GM18517 (cell line): ENCODE measurements around the gene SLC18B1.

Source experiments
- ATAC-seq: cut with Tn5 transposase; IDR thresholded peaks from one replicate; pipeline ENCODE4 v1.9.1; 2021; ENCODE audit warnings: mild to moderate bottlenecking, moderate library complexity; ENCODE audit not compliant: unreplicated experiment

Gene SLC18B1

DNA sequence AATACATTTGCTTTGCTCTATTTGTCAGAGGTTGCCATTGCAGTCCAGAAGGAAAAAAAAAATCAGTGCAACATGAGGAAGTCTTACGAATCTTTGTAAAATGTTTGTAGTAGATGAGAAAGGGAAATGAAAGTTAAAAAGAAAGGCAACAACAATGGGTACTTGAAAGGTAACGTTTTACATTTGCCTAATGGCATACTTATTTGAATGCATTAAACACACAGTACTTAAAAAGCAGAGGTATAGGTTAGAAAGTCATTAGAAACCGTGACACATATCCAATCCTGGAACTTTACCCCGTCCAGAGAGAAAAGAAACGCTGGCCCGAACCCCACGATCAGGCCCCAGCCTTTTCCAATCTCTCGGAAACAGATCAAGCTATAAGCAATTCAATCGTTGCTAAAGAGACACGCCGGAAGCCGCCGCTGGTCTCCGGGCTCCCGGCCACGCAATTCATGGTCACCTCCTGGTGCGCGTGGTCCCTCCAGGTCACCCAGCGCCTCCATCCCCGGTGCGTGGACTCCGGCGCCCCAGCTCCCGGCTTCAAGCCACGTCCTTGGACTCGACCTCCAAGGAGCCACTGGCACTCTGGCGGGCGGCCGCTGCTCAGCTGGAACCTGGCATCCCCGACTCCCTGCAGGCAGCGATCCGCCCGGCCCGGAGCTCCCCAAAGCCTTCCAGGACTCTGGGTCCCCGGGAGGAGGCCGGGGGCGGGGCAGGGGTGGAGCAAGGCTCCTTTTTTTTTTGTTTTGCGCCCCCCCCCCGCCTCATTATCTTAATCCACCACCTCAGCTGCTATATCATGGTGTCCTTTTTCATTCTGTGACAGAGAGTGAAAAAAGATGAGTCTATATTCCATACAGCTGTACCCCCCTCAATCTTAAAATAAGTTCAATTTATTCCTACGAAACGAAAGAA, at the start of gene SLC18B1:
TSS of gene SLC18B1 (minus strand) at position 687 of the 918 bp plus-strand sequence. CDS start at position 506, 181 bp downstream.
- peak; percentile 36 for ATAC-seq

GRCh38 chr6:132843316-132844035, 45.0 kb upstream of the SLC18B1 start:
- no peak for ATAC-seq

- ATAC-seq, result no peak
These were observed 43.5 kb upstream of the SLC18B1 start for GRCh38 chr6:132841966-132842365.

GRCh38 chr6:132832891-132833290, 34.5 kb upstream of the SLC18B1 start:
- no peak for ATAC-seq

DNA sequence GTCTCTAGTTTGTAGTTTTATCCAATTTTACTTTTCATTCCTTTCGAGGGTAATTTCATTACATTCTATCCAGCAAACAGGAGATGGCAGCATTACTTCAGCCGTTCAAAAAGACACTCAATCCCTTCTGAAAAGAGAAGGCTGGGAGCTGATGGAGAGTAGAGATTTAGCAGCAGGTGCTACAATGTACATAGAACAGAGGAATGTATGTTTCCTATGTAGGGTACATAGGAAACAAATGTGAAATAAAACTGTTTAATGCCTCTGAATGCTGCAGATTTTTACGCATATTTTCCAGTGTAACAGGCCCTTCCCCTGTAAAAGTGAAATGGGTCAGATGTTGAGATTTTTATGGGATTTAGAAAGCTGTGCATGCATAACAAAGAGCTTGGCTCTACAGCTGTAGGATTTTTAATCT, 31.9 kb upstream of the SLC18B1 start:
- ATAC-seq, result no peak

DNA sequence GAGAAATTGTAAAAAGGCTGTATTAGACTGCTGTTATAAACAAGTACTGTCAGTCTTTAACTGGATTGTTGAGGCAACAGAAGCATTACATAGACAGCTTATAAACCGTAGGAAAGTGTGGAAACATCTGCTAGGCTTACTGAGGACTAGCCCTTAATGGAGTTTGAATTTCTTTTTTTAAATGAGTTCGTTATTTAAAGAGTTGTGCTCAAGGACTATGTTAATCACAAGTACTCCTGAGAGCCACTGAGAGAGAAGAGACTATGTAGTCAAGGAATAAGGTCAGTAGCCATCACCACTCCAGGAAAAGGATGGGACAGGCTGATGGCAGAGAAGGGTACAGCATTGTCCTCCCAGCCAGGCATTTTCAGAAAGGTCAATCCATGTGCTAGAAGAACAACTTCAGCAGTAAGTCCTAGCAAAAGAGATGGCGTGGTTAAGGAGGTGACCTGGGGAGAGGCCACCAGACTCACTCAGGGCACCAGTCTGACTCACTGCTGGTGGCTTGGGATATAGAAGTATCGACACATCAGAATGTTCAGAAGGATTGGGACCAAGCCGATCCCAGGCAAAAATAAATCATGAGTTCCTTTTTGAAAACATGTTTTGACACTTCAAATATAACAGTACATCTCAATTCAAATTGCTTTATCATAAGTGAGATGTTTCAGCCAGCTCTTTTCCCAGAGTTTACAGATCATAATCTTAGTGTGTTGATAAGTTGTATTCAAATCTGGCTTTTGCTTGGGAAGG, 22.4 kb upstream of the SLC18B1 start:
- ATAC-seq, result no peak

GRCh38 chr6:132819405-132820161, 21.1 kb upstream of the SLC18B1 start:
- no peak for ATAC-seq

GRCh38 chr6:132818404-132819359, 20.2 kb upstream of the SLC18B1 start:
- no peak for ATAC-seq

DNA sequence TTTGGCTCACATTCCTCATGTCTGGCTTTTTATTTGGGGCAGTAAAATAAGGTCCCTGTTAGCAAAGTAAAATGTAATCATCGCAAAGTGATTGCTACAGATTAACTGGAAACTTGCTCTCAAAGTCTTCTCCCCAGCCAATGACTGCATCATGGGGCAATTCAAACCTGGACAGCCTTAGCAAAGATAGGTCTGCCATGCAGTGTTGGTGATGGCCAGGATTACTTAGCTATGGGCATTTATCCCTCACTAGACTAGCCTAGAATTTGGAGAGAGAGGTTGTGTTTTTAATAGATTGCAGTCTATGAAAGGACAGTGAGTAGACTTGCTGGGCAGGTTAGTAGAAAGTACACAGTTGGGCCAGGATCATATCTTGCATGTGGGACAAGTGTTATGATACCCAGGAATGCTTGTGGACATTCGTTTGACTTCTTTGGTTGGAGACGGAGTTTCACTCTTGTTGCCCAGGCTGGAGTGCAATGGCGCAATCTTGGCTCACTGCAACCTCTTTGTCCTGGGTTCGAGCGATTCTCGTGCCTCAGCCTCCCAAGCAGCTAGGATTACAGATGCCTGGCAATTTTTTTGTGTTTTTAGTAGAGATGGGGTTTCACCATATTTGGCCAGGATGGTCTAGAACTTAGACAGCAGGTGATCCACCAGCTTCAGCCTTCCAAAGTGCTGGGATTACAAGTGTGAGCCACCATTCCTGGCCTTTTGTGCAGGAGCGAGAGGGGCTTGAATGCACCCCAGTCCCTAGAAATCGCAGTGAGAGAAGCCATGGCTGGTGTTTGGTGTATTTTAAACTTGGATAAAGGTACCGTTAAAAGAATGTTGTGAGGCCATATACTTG, 19.3 kb upstream of the SLC18B1 start:
- ATAC-seq, result no peak

DNA sequence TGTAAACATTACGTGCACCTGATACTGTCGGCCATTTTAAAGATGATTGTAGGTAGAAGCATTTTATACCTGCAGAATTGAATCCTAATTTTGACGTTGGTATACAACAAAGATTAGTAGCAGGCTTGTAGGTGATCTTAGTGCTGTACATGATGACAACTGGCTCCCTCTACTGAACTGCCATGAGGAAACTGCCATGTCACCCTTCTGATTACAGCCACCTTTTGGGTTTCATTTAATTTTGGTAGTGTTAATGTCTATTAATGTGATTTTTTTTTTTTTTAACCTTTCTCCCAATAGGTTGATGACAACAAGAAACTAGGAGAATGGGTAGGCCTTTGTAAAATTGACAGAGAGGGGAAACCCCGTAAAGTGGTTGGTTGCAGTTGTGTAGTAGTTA, 18.2 kb upstream of the SLC18B1 start:
- no peak for ATAC-seq

DNA sequence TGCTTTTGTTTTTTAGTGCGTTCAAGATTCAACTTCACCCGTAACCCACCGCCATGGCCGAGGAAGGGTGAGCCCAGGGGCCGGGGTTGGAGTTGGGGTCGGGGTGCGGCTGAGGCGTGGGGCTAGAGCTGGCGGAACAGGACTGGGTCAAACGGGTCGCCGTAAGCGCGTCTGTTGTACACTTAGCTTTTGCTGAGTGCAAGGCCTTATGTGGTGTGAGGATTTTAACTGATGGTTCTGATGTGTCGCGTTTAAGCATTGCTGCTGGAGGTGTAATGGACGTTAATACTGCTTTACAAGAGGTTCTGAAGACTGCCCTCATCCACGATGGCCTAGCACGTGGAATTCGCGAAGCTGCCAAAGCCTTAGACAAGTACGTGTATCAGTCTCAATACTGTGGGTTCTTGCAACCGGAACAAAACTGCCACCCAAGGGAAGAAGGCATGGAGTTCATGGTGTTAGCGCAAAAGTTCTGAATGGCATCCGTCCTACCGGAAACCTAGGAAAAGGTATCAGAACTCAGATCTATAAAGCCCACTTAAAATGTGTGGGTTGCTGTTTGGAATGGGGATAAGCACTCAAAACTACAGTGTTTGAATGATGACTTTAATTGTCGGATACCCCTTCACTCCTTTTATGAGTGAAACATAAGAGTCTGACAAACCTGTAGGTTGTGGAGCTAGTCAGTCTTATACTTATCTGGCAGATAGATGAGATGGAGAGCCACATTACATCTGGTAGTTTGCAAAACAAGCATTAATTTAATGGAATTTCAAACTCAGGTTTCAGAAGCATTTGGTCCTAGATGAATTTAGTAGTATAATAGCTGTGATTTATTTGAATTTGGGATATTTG, 16.5 kb upstream of the SLC18B1 start:
- no peak for ATAC-seq

DNA sequence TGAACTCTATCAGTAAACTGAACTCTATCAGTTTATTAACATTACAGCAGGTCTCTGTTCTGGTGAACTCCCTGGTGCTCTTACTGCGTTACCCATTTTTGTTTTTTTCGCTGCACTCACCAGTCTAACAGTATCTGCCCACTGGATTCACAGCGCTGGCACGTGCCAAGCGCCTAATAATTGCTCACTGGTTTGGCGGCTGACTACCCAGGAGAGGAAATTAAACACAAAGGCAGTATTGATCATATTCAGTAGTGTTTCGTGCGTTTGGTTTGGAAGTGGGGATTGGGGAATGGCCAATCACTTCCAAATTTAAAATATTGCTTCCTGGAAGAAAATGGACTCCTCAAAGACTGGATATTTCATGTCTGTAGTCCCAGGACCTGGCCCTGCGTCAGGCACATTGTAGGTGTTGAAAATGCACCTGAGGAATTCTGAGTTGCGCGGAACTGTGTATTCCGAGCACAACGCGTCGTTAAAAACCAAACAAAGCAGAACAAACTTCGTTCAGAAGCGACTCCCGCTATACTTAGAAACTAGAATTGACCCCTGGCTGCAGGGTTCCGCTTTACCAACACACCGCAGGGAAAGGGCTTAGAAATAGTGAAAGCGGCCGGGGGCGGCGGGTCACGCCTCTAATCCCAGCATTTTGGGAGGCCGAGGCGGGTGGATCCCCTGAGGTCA, 14.9 kb upstream of the SLC18B1 start:
- peak; percentile 24 for ATAC-seq

DNA sequence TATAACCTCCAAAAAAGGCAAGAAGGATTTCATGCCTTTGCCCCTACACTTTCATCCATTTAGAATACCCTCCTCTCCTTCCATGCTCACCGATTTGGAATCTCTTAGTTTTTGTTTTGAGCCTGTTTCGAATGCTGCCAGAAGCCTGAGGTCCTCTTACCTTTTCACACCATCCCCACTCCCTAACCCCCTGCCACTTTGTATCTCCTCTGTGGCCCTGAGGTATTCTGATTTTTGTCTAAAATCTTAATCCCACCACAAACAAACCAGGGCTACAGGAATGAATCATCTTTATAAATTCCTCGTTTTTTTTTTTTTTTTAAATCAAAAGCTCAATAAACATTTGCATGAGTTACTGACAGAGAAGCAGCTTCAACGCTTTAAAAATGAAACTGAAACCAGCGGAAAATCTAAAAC, 14.3 kb upstream of the SLC18B1 start:
- peak; percentile 6 for ATAC-seq

- no peak for ATAC-seq
These were observed 13.9 kb upstream of the SLC18B1 start for GRCh38 chr6:132812255-132812732.

DNA sequence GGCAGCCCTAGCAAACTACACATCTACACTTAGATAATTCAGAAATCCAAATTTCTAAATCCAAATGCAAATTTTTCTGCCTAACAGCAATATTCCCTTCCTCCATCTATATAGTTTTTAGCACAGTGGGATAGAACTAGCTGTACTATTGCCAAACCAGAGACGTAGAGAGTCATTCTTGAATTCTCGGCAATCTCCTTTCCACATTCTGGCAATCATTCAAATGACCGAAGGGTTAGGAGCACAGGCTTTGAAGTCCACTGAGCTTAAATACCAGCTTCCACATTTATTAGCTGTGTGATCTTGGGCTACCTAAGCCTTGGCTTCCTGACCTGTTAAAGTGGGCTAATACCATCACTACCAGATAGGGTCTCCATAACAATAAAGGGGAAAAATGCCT, 12.8 kb upstream of the SLC18B1 start:
- ATAC-seq, result no peak

GRCh38 chr6:132805548-132805947, 7.1 kb upstream of the SLC18B1 start:
- no peak for ATAC-seq

DNA sequence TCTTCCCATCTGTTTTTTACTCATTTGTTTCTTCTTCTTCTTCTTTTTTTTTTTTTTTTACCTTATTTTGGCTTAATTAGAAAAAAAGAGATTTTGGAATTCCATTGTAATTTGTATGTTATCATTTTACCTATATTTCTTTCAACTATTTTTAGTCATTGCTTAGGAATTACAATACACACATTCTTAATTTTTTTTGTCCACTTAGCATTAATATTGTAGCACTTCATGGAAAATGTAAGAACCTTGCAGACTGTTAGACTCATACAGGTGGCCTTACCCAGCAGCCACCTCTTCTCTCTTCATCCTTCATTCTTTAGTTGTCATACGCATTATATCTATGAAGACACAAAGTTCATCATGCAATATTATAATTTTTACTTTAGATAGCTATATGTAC, 5.8 kb upstream of the SLC18B1 start:
- ATAC-seq, result no peak
